DND-41 (cell line): Measurements from ENCODE around the gene ITGA2.

Source experiments
- EZH2 ChIP-seq: IDR thresholded peaks from 3 replicates; pipeline ENCODE4 v1.6.1; 2012; ENCODE audit warnings: borderline replicate concordance, low read depth, mild to moderate bottlenecking, moderate library complexity, low read length, inconsistent platforms; ENCODE audit not compliant: severe bottlenecking
- TF ChIP-seq, protein P1 (sequence below): IDR thresholded peaks from 2 replicates; pipeline ENCODE4 v1.5.1; 2012; ENCODE audit warnings: borderline replicate concordance, low read length, moderate library complexity, mild to moderate bottlenecking; ENCODE audit not compliant: poor library complexity, severe bottlenecking; ENCODE audit errors: extremely low read depth

DNA sequence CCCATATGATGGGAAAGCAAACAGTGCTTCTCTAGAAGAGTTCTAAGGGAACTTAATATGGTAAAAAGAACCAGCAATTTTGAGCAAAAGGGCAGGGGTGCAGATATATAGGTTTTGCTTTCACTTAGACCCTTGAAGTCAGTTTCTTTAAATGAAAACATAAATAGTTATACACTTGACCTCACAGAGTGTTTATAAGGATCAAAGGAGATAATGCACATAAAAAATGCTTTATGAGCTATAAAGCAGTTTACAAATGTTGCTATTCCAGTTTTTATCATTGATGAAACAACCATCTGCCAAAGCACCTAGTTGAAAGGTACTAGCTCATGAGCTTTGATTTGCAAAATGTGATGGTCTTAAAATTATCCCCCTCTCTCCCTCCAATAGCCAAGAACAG lies 45.7 kb downstream of the ITGA2 start:
- TF ChIP-seq, protein P1, sequence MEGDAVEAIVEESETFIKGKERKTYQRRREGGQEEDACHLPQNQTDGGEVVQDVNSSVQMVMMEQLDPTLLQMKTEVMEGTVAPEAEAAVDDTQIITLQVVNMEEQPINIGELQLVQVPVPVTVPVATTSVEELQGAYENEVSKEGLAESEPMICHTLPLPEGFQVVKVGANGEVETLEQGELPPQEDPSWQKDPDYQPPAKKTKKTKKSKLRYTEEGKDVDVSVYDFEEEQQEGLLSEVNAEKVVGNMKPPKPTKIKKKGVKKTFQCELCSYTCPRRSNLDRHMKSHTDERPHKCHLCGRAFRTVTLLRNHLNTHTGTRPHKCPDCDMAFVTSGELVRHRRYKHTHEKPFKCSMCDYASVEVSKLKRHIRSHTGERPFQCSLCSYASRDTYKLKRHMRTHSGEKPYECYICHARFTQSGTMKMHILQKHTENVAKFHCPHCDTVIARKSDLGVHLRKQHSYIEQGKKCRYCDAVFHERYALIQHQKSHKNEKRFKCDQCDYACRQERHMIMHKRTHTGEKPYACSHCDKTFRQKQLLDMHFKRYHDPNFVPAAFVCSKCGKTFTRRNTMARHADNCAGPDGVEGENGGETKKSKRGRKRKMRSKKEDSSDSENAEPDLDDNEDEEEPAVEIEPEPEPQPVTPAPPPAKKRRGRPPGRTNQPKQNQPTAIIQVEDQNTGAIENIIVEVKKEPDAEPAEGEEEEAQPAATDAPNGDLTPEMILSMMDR, result no peak
- TF ChIP-seq EZH2, result no peak
